Measurements from ENCODE around the gene KCNJ15.

DNA sequence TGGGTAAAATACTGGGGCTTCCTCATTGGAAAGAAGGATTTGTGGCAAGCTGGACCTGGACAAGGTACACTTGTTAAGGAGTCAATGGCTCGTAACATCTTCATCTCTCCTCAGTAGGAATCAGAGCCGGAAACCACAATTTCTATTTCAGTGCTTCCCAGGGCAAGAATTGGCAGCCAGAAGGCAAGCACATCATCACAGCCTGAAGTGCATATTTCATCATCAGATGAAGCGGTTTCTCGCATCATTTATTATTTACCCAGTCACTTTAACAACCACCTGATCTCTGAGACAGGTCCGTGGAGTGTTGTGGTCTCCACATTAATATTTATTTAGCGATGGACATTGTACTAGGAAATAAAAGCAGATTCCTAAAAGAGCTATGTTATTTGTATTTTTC, 55.0 kb downstream of the KCNJ15 start:
- TF ChIP-seq, protein P1, sequence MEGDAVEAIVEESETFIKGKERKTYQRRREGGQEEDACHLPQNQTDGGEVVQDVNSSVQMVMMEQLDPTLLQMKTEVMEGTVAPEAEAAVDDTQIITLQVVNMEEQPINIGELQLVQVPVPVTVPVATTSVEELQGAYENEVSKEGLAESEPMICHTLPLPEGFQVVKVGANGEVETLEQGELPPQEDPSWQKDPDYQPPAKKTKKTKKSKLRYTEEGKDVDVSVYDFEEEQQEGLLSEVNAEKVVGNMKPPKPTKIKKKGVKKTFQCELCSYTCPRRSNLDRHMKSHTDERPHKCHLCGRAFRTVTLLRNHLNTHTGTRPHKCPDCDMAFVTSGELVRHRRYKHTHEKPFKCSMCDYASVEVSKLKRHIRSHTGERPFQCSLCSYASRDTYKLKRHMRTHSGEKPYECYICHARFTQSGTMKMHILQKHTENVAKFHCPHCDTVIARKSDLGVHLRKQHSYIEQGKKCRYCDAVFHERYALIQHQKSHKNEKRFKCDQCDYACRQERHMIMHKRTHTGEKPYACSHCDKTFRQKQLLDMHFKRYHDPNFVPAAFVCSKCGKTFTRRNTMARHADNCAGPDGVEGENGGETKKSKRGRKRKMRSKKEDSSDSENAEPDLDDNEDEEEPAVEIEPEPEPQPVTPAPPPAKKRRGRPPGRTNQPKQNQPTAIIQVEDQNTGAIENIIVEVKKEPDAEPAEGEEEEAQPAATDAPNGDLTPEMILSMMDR (IDR thresholded peaks at IDR 0.05 in 2 of 3, conservative IDR thresholded peaks at IDR 0.05 in 1 of 3; ENCODE audit: control insufficient read depth in 2 of 3, extremely low read depth in 1 of 3, insufficient read depth in 1 of 3, low read depth in 3 of 3, low read length in 3 of 3): no peak
- no peak for TF ChIP-seq EP300 (IDR thresholded peaks at IDR 0.05; ENCODE audit: borderline replicate concordance in 1 of 2, control insufficient read depth in 1 of 2, low read depth in 2 of 2, low read length in 2 of 2)
- TF ChIP-seq, protein P2, sequence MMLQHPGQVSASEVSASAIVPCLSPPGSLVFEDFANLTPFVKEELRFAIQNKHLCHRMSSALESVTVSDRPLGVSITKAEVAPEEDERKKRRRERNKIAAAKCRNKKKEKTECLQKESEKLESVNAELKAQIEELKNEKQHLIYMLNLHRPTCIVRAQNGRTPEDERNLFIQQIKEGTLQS (IDR thresholded peaks at IDR 0.05; ENCODE audit: borderline replicate concordance, extremely low read depth, low read depth, low read length): no peak

Measured in GM12878 (cell line).